CD4-positive, CD25-positive, alpha-beta regulatory T cell (primary cell): ENCODE measurements around the gene EIF4B. TPM values are rescaled to one million over a fixed set of nuclear protein-coding genes. Genes with fewer than 3 reads are reported as not detected.
A peak's percentile ranks its signal among the peaks of the same experiment; 100 is the strongest.

Experiments
- ATAC-seq, 2 donors: fragments of 150-1000 bp; cut with Tn5 transposase; one replicate each; pipeline ENCODE4 v1.10.0; 2021; ENCODE audit warnings: low read depth in 2 of 2, moderate number of reproducible peaks in 2 of 2, moderate library complexity in 1 of 2
- DNase-seq, 3 donors: peaks; one replicate each; pipeline versions ENCODE4 v3.0.0 to v3.0.0-alpha.2; 2012 to 2022; ENCODE audit warnings: mixed read lengths in 1 of 3
- H3K27ac ChIP-seq: one replicate; pipeline ENCODE4 v1.7.0; 2013; ENCODE audit warnings: mild to moderate bottlenecking, low read length; ENCODE audit not compliant: insufficient read depth, poor library complexity, severe bottlenecking
- H3K27me3 ChIP-seq: one replicate; pipeline ENCODE4 v1.7.0; 2013; ENCODE audit warnings: low read length; ENCODE audit not compliant: control insufficient read depth, insufficient read depth
- H3K36me3 ChIP-seq: one replicate; pipeline ENCODE4 v1.7.0; 2013; ENCODE audit warnings: mild to moderate bottlenecking, low read length, moderate library complexity; ENCODE audit not compliant: control insufficient read depth, insufficient read depth
- H3K4me1 ChIP-seq: 2 replicates; pipeline ENCODE4 v1.7.0; 2013; ENCODE audit warnings: mild to moderate bottlenecking, low read length; ENCODE audit not compliant: insufficient read depth, control insufficient read depth, poor library complexity, severe bottlenecking
- H3K4me3 ChIP-seq: one replicate; pipeline ENCODE4 v1.7.0; 2013; ENCODE audit warnings: low read depth, mild to moderate bottlenecking, low read length, moderate library complexity
- H3K9me3 ChIP-seq, 2 experiments: 1 replicate in 1 of 2; 2 replicates in 1 of 2; pipeline ENCODE4 v1.7.0; 2013; ENCODE audit warnings: low read length in 2 of 2, mild to moderate bottlenecking in 1 of 2, moderate library complexity in 1 of 2; ENCODE audit not compliant: control insufficient read depth in 2 of 2
- H3K27ac Mint-ChIP-seq, 3 donors: one replicate each; pipeline ENCODE4 v1.8.0; 2020 to 2022; ENCODE audit warnings: mild to moderate bottlenecking in 3 of 3, mixed read lengths in 3 of 3, moderate library complexity in 2 of 3
- H3K27me3 Mint-ChIP-seq: one replicate; pipeline ENCODE4 v1.8.0; 2022; ENCODE audit warnings: mild to moderate bottlenecking, mixed read lengths
- H3K36me3 Mint-ChIP-seq: one replicate; pipeline ENCODE4 v1.8.0; 2020; ENCODE audit warnings: mixed read lengths
- H3K4me1 Mint-ChIP-seq, 4 donors: one replicate each; pipeline ENCODE4 v1.8.0; 2020 to 2022; ENCODE audit warnings: mixed read lengths in 4 of 4, mild to moderate bottlenecking in 1 of 4
- H3K4me3 Mint-ChIP-seq, 4 donors: one replicate each; pipeline ENCODE4 v1.8.0; 2020 to 2022; ENCODE audit warnings: mild to moderate bottlenecking in 4 of 4, mixed read lengths in 4 of 4, moderate library complexity in 3 of 4
- H3K9me3 Mint-ChIP-seq, 7 donors: one replicate each; pipeline ENCODE4 v1.8.0; 2020 to 2022; ENCODE audit warnings: mixed read lengths in 7 of 7, mild to moderate bottlenecking in 3 of 7, moderate library complexity in 2 of 7
- polyA plus RNA-seq, 4 donors: library from polyadenylated mRNA; unstranded; fragments of 300-500 nt; fragmentation: Illumina TruSeq; gene quantifications; one replicate each; pipeline ENCODE4 v1.2.3, GENCODE V29; 2021
- total RNA-seq: library from RNA; stranded (reverse); gene quantifications from one replicate; pipeline ENCODE4 v1.2.3, GENCODE V29; 2022

The EIF4B gene
- total RNA-seq: 506 TPM
- polyA plus RNA-seq: 100 to 1,000 TPM in 2 of 4 donors, 10 to 100 TPM in 2; 71.3 to 116 (median 103) TPM

- no peaks in the 10 kb centered on the region for H3K9me3 ChIP-seq
Measured at GRCh38 chr12:53005986-53006809, at the start of gene EIF4B. TSS of gene EIF4B (plus strand) at chr12:53006456. CDS start at chr12:53006484, 28 bp downstream.

GRCh38 chr12:52956987-52957386, 49.3 kb upstream of the EIF4B start:
- Mint-ChIP-seq H3K9me3 (no peaks in the 10 kb centered on the region), H3K27ac (no peak overlapping the region), H3K4me3 (no peak overlapping the region), H3K36me3 (peaks cover under 1% of the 10 kb centered on the region), H3K27me3 (peaks cover 10% of the 10 kb centered on the region), H3K4me1 (peaks cover 0 to 7% (median 0%) of the 10 kb centered on the region in 4 donors)
- no peak overlapping the region for H3K27ac ChIP-seq
- ATAC-seq (peak; percentile 47 to 67), DNase-seq (peak in 1 of 3 donors; percentile 36)
- H3K4me3 ChIP-seq: no peak overlapping the region
- H3K36me3 ChIP-seq: no peaks in the 10 kb centered on the region
- H3K4me1 ChIP-seq: no peaks in the 10 kb centered on the region
- H3K27me3 ChIP-seq: no peaks in the 10 kb centered on the region
- H3K9me3 ChIP-seq: no peaks in the 10 kb centered on the region

More at GRCh38 chr12:53005986-53006809, at the start of gene EIF4B:
- no peaks in the 10 kb centered on the region for H3K9me3 Mint-ChIP-seq
- Histone ChIP-seq H3K4me1 (peaks cover 53% of the 10 kb centered on the region), H3K4me3 (peak within 1 kb of the TSS; percentile 87), H3K36me3 (peaks cover 16% of the 10 kb centered on the region), H3K27me3 (no peaks in the 10 kb centered on the region), H3K27ac (peak within 1 kb of the TSS; percentile 94)
- peaks cover 26 to 59% (median 41%) of the 10 kb centered on the region in 4 donors for H3K4me1 Mint-ChIP-seq
- H3K27me3 Mint-ChIP-seq: peaks cover 8% of the 10 kb centered on the region
- H3K4me3 Mint-ChIP-seq: peak within 1 kb of the TSS; percentile 100
- peaks cover 9% of the 10 kb centered on the region for H3K36me3 Mint-ChIP-seq
- DNase-seq (peak; percentile 99 to 100 (median 99)), ATAC-seq (peak; percentile 89 to 91)
- peak within 1 kb of the TSS; percentile 98 to 100 (median 99) for H3K27ac Mint-ChIP-seq

- Histone ChIP-seq H3K4me3 (no peak overlapping the region), H3K27ac (no peak overlapping the region), H3K4me1 (no peaks in the 10 kb centered on the region), H3K9me3 (no peaks in the 10 kb centered on the region), H3K36me3 (no peaks in the 10 kb centered on the region), H3K27me3 (no peaks in the 10 kb centered on the region)
- H3K27ac Mint-ChIP-seq: no peak overlapping the region
- no peaks in the 10 kb centered on the region for H3K36me3 Mint-ChIP-seq
- no peak for ATAC-seq
- H3K27me3 Mint-ChIP-seq: peaks cover 37% of the 10 kb centered on the region
- H3K9me3 Mint-ChIP-seq: no peaks in the 10 kb centered on the region
- H3K4me3 Mint-ChIP-seq: no peak overlapping the region
- no peak for DNase-seq
- H3K4me1 Mint-ChIP-seq: no peaks in the 10 kb centered on the region
Measured at GRCh38 chr12:52964556-52965336, 41.5 kb upstream of the EIF4B start.

GRCh38 chr12:52965337-52965731, 40.9 kb upstream of the EIF4B start:
- no peaks in the 10 kb centered on the region for H3K9me3 ChIP-seq
- H3K27me3 ChIP-seq: no peaks in the 10 kb centered on the region
- no peak overlapping the region for H3K27ac ChIP-seq
- no peaks in the 10 kb centered on the region for H3K9me3 Mint-ChIP-seq
- H3K4me1 Mint-ChIP-seq: no peaks in the 10 kb centered on the region
- no peak overlapping the region for H3K27ac Mint-ChIP-seq
- ATAC-seq (no peak), DNase-seq (no peak)
- no peaks in the 10 kb centered on the region for H3K4me1 ChIP-seq
- peaks cover 34% of the 10 kb centered on the region for H3K27me3 Mint-ChIP-seq
- no peak overlapping the region for H3K4me3 Mint-ChIP-seq
- no peaks in the 10 kb centered on the region for H3K36me3 Mint-ChIP-seq
- H3K36me3 ChIP-seq: no peaks in the 10 kb centered on the region
- H3K4me3 ChIP-seq: no peak overlapping the region

- no peaks in the 10 kb centered on the region for H3K36me3 Mint-ChIP-seq
- Histone ChIP-seq H3K4me3 (no peak overlapping the region), H3K27me3 (no peaks in the 10 kb centered on the region), H3K9me3 (no peaks in the 10 kb centered on the region), H3K36me3 (no peaks in the 10 kb centered on the region), H3K4me1 (no peaks in the 10 kb centered on the region), H3K27ac (no peak overlapping the region)
- peaks cover 29% of the 10 kb centered on the region for H3K27me3 Mint-ChIP-seq
- H3K4me3 Mint-ChIP-seq: no peak overlapping the region
- no peaks in the 10 kb centered on the region for H3K9me3 Mint-ChIP-seq
- H3K27ac Mint-ChIP-seq: no peak overlapping the region
- ATAC-seq: no peak
- no peaks in the 10 kb centered on the region for H3K4me1 Mint-ChIP-seq
- DNase-seq: no peak
Measured at GRCh38 chr12:52969166-52969795, 37.0 kb upstream of the EIF4B start.

GRCh38 chr12:52969828-52970569, 36.3 kb upstream of the EIF4B start:
- no peak overlapping the region for H3K27ac ChIP-seq
- no peak for DNase-seq
- H3K27ac Mint-ChIP-seq: no peak overlapping the region
- no peak overlapping the region for H3K4me3 Mint-ChIP-seq
- no peaks in the 10 kb centered on the region for H3K36me3 Mint-ChIP-seq
- H3K4me3 ChIP-seq: no peak overlapping the region
- H3K27me3 Mint-ChIP-seq: peaks cover 24% of the 10 kb centered on the region
- no peaks in the 10 kb centered on the region for H3K36me3 ChIP-seq
- H3K4me1 ChIP-seq: no peaks in the 10 kb centered on the region
- H3K9me3 ChIP-seq: no peaks in the 10 kb centered on the region
- H3K9me3 Mint-ChIP-seq: no peaks in the 10 kb centered on the region
- no peak for ATAC-seq
- H3K27me3 ChIP-seq: no peaks in the 10 kb centered on the region
- H3K4me1 Mint-ChIP-seq: no peaks in the 10 kb centered on the region

GRCh38 chr12:52971679-52972329, 34.5 kb upstream of the EIF4B start:
- no peak overlapping the region for H3K4me3 Mint-ChIP-seq

More at GRCh38 chr12:52971679-52972329, 34.5 kb upstream of the EIF4B start:
- H3K27ac ChIP-seq: no peak overlapping the region
- Mint-ChIP-seq H3K4me1 (no peaks in the 10 kb centered on the region), H3K27me3 (peaks cover 25% of the 10 kb centered on the region), H3K36me3 (no peaks in the 10 kb centered on the region), H3K27ac (no peak overlapping the region), H3K9me3 (no peaks in the 10 kb centered on the region)
- no peak for DNase-seq
- no peaks in the 10 kb centered on the region for H3K9me3 ChIP-seq
- H3K4me3 ChIP-seq: no peak overlapping the region
- H3K36me3 ChIP-seq: no peaks in the 10 kb centered on the region
- no peaks in the 10 kb centered on the region for H3K27me3 ChIP-seq
- ATAC-seq: no peak
- no peaks in the 10 kb centered on the region for H3K4me1 ChIP-seq
